ENCODE results near the gene APLP2. TPM values are rescaled to one million over a fixed set of nuclear protein-coding genes. Genes with fewer than 3 reads are reported as not detected.

The APLP2 gene
- total RNA-seq, 1 experiment from 2014 or later: 345 TPM

DNA sequence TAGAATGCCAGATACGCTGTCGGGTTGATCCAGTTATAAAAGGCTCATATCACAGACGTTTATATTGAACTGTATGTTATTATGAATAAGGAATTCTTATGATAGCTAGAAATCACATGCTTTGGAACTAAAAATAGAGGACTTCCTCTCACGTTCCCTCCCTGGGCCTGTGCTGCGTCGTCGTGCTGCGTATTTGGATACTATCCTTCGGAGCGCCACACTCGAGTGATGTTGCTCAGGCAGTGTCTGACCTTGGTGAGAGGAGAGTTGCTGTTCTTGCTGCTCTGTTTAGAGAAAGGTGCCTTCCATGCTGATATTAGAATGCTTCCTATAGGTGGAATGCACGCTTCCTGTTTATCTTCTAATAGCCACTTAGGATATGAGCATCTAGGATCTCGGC is 69.7 kb downstream of the APLP2 start (continued):
- TF ChIP-seq, protein P1, sequence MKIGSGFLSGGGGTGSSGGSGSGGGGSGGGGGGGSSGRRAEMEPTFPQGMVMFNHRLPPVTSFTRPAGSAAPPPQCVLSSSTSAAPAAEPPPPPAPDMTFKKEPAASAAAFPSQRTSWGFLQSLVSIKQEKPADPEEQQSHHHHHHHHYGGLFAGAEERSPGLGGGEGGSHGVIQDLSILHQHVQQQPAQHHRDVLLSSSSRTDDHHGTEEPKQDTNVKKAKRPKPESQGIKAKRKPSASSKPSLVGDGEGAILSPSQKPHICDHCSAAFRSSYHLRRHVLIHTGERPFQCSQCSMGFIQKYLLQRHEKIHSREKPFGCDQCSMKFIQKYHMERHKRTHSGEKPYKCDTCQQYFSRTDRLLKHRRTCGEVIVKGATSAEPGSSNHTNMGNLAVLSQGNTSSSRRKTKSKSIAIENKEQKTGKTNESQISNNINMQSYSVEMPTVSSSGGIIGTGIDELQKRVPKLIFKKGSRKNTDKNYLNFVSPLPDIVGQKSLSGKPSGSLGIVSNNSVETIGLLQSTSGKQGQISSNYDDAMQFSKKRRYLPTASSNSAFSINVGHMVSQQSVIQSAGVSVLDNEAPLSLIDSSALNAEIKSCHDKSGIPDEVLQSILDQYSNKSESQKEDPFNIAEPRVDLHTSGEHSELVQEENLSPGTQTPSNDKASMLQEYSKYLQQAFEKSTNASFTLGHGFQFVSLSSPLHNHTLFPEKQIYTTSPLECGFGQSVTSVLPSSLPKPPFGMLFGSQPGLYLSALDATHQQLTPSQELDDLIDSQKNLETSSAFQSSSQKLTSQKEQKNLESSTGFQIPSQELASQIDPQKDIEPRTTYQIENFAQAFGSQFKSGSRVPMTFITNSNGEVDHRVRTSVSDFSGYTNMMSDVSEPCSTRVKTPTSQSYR (CRISPR knock-in tag; IDR thresholded peaks at IDR 0.05): no peak
- TF ChIP-seq GRHL2 (CRISPR knock-in tag; IDR thresholded peaks at IDR 0.05; ENCODE audit: insufficient replicate concordance, severe bottlenecking) (no peak), GABPB1 (CRISPR knock-in tag; IDR thresholded peaks at IDR 0.05) (no peak)

DNA sequence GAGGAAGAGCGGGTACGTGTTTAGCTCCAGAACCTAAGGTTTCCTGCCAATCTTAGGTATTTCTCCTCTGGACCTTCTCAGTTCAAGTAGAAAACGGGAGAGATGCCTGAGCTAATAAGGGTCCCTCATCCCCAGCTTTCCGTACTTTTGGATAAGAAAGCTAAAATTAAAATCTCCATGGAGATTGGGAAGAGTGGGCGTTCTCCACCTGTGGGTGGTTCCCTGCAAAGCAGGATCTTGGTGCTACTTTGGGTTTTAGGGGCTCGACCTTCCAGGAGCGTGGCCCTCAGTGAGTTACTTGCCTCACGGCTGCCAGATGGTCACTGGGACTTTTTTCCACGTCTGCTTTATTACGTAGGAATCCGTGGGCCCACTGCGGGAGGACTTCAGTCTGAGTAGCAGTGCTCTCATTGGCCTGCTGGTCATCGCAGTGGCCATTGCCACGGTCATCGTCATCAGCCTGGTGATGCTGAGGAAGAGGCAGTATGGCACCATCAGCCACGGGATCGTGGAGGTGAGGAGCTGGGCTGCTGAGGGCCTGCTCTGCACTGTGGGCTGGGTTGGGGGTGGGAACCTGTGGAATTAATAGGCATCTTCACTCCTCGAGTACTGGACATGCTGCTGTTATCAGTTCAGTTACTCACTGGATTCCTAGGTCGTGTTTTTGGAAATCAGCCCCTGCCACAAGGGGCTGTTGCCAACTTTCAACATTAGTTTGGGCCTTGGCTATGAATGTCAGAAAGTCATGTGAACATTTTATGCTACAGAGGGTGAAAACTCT is 72.1 kb downstream of the APLP2 start:
- no peaks in the 10 kb centered on the region for H3K9me3 Mint-ChIP-seq
- peaks cover 67% of the 10 kb centered on the region for H3K36me3 Mint-ChIP-seq
- peaks cover 23% of the 10 kb centered on the region for H3K4me1 Mint-ChIP-seq
- no peak for TF ChIP-seq SMAD4 (CRISPR knock-in tag; IDR thresholded peaks at IDR 0.05)
- TF ChIP-seq OVOL2 (CRISPR knock-in tag; IDR thresholded peaks at IDR 0.05; ENCODE audit: borderline replicate concordance): no peak
- TF ChIP-seq FOXP4 (CRISPR knock-in tag; IDR thresholded peaks at IDR 0.05): no peak
- TF ChIP-seq NR2C2 (CRISPR knock-in tag; IDR thresholded peaks at IDR 0.05): no peak
- TF ChIP-seq ERG (CRISPR knock-in tag; IDR thresholded peaks at IDR 0.05): no peak
- TF ChIP-seq ZNF232 (CRISPR knock-in tag; IDR thresholded peaks at IDR 0.05): no peak
- no peak for TF ChIP-seq JAZF1 (CRISPR knock-in tag; IDR thresholded peaks at IDR 0.05)
- TF ChIP-seq, protein P2, sequence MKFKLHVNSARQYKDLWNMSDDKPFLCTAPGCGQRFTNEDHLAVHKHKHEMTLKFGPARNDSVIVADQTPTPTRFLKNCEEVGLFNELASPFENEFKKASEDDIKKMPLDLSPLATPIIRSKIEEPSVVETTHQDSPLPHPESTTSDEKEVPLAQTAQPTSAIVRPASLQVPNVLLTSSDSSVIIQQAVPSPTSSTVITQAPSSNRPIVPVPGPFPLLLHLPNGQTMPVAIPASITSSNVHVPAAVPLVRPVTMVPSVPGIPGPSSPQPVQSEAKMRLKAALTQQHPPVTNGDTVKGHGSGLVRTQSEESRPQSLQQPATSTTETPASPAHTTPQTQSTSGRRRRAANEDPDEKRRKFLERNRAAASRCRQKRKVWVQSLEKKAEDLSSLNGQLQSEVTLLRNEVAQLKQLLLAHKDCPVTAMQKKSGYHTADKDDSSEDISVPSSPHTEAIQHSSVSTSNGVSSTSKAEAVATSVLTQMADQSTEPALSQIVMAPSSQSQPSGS (CRISPR knock-in tag; IDR thresholded peaks at IDR 0.05; ENCODE audit: borderline replicate concordance, low read depth): no peak
- no peak overlapping the region for H3K27ac Mint-ChIP-seq
- ATAC-seq (no peak), DNase-seq (ENCODE audit: low spot score) (no peak)
- H3K4me3 Mint-ChIP-seq: no peak overlapping the region
- ChIA-PET CTCF (no interaction called here), POLR2A (no interaction called here)
- no peaks in the 10 kb centered on the region for H3K27me3 Mint-ChIP-seq (ENCODE audit: low read depth)

GRCh38 chr11:130144141-130144540 is 74.4 kb downstream of the APLP2 start:
- ATAC-seq (no peak), DNase-seq (ENCODE audit: low spot score) (no peak)
- H3K27ac Mint-ChIP-seq: peak overlapping the region; percentile 79
- H3K4me3 Mint-ChIP-seq: no peak overlapping the region
- ChIA-PET CTCF (interaction anchor here (2.7 to 3.7 kb wide), 2 partner anchors 11 to 221 kb away, joined by 22 to 96 read pairs; no protein-coding TSS in a partner anchor), POLR2A (no interaction called here)
- peaks cover 57% of the 10 kb centered on the region for H3K36me3 Mint-ChIP-seq
- no peaks in the 10 kb centered on the region for H3K27me3 Mint-ChIP-seq (ENCODE audit: low read depth)
- no peaks in the 10 kb centered on the region for H3K9me3 Mint-ChIP-seq
- H3K4me1 Mint-ChIP-seq: peaks cover 26% of the 10 kb centered on the region
- no peak for TF ChIP-seq CREB1 (CRISPR knock-in tag; IDR thresholded peaks at IDR 0.05)
- TF ChIP-seq GRHL2 (CRISPR knock-in tag; IDR thresholded peaks at IDR 0.05; ENCODE audit: insufficient replicate concordance, severe bottlenecking): no peak
- no peak for TF ChIP-seq NR3C1 (CRISPR knock-in tag; conservative IDR thresholded peaks at IDR 0.05; ENCODE audit: low read depth)
- no peak for TF ChIP-seq ATF3 (CRISPR knock-in tag; conservative IDR thresholded peaks at IDR 0.05)
- TF ChIP-seq, protein P2 (CRISPR knock-in tag; IDR thresholded peaks at IDR 0.05; ENCODE audit: borderline replicate concordance, low read depth): no peak
- TF ChIP-seq ZNF121 (CRISPR knock-in tag; IDR thresholded peaks at IDR 0.05): no peak
- no peak for TF ChIP-seq ZNF317 (CRISPR knock-in tag; IDR thresholded peaks at IDR 0.05; ENCODE audit: borderline replicate concordance, low read depth)
- TF ChIP-seq ZNF219 (CRISPR knock-in tag; IDR thresholded peaks at IDR 0.05; ENCODE audit: borderline replicate concordance): no peak
- TF ChIP-seq, protein P3, sequence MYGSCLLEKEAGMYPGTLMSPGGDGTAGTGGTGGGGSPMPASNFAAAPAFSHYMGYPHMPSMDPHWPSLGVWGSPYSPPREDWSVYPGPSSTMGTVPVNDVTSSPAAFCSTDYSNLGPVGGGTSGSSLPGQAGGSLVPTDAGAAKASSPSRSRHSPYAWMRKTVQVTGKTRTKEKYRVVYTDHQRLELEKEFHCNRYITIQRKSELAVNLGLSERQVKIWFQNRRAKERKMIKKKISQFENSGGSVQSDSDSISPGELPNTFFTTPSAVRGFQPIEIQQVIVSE (CRISPR knock-in tag; IDR thresholded peaks at IDR 0.05; ENCODE audit: borderline replicate concordance): no peak
- TF ChIP-seq, protein P1 (CRISPR knock-in tag; IDR thresholded peaks at IDR 0.05): no peak

Data from WTC11 (cell line).